ENCODE data around the gene IL1B.

Gene IL1B

DNA sequence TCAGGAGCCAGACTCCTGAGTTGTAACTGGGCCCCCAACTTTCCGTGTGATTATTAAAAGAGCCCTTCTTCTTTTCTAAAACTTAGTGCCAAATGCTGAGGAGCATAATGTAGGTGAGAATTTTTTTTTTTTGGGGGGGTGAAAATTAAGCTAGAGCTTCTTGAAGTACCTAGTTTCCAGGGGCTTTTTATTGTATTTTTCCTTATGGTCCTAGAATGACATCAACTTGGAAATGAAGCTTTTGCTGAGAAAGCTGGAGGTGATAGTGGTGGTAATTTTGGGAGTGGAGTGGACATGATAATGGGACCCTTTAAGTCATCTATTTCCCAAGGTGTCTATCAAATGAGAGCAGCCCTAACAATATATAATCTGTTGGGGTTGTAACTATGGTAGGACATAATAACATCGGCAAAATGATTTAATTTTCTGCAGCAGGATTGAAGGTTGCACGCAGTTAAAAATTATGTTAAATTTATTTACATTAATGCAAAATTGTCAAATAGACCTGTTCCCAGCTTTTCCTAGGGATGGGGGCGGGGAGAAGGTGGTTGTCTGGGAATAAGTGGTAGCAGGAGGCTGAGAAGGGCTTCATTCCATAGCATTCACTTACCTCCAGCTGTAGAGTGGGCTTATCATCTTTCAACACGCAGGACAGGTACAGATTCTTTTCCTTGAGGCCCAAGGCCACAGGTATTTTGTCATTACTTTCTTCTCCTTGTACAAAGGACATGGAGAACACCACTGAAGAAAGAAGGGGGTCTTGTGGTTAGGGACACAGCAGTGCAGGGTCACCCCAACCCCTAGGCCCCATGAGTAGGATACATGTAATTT, 5.7 kb downstream of the IL1B start:
- DNase-seq, result no peak

DNA sequence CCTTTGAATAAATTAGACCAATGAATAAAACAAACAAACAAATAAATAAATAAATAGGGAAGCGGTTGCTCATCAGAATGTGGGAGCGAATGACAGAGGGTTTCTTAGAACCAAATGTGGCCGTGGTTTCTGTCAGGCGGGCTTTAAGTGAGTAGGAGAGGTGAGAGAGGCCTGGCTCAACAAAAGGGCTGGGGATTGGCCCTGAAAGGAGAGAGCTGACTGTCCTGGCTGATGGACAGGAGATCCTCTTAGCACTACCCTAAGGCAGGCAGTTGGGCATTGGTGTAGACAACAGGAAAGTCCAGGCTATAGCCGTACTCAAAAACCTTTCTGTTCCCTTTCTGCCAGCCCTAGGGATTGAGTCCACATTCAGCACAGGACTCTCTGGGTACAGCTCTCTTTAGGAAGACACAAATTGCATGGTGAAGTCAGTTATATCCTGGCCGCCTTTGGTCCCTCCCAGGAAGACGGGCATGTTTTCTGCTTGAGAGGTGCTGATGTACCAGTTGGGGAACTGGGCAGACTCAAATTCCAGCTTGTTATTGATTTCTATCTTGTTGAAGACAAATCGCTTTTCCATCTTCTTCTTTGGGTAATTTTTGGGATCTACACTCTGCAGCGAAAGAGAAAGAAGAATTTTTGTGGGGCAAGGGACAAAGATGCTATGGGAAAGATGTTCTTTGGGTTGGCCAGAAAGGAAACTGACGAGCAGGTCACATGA, 6.5 kb downstream of the IL1B start:
- DNase-seq, result no peak

DNA sequence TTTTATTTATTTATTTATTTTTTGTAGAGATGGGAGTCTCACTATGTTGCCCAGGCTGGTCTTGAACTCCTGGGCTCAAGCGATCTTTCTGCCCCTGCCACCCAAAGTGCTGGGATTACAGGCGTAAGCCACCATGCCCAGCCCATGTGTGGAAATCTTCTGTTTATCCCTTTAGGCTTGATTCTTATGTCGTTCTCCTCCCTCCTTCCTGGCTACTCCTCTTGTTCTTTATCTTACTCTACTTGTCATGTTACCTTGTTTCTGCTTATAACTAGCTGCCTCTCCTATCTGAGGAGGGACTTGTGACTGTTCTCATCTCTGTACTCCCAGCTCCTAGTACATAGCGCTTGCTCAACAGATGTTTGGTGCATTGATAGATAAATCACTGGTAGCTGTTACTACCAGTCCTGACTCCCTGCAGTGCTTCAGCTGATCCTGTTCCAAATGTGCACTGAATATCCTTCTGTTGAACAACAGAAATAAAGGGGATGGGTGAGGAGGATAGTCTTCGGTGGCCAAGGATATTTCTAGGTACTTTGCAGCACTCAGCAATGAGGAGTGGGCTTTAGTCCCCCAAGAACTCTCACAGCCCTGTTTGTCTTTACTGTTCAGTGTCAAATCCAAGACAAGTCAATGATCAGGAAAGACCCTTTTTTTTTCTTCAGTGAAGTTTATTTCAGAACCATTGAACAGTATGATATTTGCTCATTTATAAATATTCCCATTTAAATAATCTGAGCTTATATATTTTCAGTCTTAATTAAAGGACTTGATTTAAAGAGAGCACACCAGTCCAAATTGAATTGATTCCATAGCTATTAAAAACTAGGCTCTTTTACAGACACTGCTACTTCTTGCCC, 7.2 kb downstream of the IL1B start:
- DNase-seq, result no peak

DNA sequence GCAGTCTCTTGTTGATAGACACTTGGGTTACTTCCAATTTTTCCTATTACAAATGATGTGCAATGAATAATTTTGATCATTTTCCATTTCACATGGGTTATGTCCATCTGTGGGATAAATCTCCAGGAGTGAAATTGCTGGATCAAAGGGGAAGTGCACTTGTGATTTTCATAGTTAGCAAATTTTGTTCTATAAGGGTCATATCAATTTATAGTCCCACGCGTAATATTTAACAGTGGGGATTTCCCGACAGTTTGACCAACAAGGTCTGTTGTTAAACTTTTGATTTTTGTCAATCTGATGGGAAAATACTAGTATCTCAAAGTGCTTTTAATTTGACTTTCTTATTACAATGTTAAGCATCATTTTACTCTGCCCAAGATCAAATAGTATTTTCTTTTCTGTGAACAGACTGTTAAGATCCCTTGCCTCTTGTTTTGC, 8.3 kb downstream of the IL1B start:
- DNase-seq, result no peak

DNA sequence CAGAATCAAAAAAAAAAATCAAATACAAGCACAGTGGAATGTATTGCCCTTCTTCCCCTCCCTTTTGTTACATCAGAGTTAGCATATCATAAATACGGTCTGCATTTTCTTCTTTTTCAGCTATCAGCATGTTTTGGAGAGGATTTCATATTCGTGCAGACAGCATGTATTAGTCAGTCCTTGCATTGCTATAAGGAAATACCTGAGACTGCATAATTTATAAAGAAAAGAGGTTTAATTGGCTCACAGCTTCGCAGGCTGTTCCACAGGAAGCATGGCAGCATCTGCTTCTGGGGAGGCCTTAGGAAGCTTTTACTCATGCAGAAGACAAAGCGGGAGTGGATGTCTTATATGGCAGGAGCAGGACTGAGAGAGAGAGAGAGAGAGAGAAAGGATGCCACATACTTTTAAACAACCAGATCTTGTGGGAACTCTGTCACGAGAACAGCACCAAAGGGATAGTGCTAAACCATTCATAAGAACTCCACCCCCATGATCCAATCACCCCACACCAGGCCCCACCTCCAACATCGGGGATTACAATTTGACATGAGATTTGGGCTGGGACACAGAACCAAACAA, 8.9 kb downstream of the IL1B start:
- DNase-seq, result no peak

DNA sequence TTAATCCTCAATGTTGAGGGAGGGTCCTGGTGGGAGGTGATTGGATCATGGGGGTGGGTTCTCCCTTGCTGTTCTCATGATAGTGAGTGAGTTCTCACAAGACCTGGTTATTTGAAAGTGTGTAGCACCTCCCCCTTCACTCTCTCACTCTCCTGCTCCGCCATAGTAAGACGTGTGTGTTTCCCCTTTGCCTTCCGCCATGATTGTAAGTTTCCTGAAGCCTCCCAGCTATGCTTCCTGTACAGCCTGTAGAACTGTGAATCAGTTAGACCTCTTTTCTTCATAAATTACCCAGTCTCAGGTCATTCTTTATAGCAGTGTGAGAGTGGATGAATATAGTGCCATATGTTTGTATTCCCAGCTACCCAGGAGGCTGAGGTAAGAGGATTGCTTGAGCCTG, 9.6 kb downstream of the IL1B start:
- no peak for DNase-seq

DNA sequence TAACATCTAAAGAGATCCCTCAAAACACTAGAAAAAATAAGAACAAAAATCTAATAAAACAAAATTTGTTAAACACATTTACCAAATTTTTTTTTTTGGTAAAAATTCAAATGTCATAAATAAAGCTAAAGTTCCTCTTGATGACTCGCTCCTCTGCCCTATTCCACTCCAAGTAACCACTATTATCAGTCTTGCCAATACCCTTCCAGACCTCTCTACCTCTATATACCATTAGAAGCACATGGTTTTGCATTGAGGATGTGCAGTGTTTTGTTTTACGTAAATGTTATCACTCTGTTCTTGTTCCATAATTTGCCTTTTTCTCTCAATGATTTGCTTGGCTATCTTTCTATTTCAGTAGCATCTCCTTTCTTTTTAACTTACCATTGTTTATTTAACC, 10.9 kb downstream of the IL1B start:
- no peak for DNase-seq

DNA sequence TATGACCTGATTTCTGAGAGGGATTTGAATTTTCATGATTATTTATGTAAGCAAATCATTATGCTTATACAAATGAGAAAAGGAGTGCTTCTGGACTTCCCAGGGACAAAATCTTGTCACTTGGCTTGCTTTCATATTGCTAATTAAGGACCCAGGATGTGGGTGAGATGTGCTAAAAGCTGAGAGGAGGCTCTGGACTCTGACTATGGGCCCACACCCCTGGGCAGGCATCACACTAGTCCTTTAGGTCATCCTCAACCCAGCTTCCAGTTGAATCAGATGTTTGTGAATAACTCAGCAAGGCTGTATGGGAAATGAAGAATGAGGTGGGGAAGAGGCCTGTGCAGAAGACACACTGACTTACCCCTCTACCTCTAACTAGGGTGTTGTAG, 11.9 kb downstream of the IL1B start:
- peak in 1 of 58 donors; percentile 16 for DNase-seq

DNA sequence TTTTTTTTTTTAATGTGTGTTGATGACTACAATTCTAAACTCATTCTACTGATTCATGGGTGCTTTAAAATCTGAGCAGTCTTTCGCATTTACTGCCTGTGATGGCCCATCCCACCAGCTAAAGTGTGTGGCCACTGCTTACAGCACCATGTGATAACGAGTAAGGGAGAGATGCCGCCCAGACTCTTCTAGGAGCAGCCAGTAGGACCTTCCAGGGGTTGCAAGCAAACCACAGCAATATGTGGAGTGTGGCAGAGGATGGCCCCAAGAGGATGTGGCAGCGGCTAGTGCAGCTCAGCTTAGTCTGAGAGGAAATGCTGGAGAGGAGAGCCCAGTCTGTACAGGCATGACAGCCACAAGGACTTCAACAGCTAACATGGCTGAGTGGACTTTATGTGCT, 14.9 kb downstream of the IL1B start:
- peak in 2 of 58 donors; percentile 3 to 10 for DNase-seq

DNA sequence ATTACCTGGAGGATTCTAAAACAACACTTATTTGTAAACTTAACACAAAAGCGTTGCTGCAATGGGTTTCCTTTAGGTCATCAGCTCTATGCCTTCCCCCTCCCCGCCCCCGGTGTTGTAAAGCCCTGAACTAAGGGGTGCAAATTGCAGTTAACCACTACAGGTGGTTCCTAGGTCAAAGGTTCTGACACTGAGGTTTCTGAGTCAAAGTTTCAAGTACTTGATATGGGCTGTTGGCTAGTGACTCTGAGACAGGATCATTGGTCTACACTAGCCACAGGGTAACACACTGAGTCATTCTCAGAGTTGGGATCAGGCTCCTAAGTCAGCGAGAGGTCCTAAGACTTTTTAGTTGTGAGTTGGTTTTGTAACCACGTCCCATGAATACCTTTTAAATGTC, 15.4 kb downstream of the IL1B start:
- no peak for DNase-seq

DNA sequence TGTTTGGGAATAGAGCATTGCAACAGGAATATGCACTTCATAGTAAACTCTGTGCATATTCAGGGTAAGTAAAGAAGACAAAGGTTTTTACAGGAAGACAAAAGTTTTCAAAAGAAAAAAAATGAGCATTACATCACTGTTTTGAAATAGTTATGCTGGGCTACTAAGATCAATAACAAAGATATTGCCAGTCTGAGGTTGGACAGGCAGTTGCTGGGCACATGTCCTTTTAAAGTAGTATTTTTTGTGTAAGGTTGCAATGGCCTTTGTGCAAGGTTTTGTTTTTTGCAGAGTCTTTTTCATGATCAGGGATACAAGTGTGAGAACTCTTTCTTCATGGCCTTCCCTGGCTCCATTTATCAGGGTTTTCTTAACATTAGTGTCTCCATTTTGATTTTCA, 16.2 kb downstream of the IL1B start:
- no peak for DNase-seq

DNA sequence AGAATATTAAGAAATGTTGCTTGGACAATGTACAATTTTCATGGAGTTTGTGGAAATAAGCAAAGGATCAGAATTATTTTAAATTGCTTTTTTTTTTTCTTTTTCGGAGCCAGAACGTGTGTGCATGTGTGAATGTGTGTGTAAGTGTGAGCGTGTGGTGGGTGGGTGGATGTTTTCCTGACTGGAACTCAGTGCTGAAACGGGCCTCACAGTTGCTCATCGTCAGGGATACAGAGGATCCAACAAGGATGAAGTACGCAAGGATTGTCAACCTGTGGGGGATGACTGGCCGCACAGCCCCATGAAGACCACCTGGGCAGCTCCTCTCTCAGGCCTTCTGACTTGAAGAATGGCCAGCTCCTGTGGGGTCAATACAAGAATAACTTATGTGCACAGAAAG, 17.5 kb downstream of the IL1B start:
- no peak for DNase-seq

DNA sequence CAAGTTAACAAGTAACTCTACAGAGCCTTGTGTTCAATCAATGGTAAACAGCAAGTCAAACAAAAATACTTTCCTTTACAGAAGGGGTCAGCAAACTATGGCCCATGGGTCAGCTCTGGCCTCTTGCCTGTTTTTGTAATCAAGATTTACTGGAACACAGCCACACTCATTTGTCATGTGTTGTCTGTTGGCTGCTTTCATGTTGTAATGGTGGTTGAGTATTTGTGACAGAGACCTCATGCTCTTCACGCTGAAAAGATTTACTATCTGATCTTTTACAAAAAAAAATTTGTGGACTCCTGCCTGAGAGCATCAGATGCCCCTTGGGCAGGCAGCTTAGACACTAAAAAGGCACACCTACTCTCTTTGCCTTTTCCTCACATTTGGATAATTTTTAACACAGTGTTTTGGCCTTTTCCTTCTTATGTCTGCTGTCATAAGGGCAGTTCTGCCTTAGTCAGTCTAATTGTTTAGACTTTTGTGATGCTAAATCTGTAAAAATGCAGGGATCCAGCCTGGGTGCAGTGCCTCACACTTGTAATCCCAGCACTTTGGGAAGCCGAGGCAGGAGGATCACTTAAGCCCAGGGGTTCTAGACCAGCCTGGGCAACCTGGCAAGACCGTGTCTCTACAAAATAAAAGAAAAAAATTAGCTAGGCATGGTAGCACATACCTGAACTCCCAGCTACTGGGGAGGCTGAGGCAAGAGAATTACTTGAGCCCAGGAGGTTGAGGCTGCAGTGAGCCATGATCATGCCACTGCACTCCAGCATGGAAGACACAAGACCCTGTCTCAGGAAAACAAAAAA, 18.3 kb downstream of the IL1B start:
- no peak for DNase-seq

DNA sequence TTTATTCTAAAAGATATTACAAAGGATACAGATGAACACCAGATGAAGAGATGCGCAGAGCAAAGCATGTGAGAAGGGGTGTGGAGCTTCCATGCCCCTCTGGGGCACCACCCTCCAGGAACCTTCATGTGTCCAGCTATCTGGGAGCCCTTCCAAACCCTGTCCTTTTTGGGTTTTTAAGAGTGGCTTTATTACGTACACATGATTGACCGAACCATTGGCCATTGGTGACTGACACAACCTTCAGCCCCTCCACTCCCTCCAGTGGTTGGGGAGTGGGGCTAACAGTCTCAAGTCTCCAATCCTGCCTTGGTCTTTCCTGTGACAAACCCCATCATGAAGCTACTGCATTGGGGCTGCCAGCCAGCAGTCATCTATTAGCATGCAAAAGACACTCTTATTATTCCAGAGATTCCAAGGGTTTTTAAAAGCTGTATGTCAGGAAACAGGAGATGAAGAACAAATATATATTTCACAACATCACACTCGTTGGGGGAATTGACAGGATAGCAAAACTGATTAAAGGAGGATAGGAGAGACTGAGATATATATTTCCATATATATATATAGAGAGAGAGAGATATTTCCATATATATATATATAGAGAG, 19.4 kb downstream of the IL1B start:
- DNase-seq, result no peak

DNA sequence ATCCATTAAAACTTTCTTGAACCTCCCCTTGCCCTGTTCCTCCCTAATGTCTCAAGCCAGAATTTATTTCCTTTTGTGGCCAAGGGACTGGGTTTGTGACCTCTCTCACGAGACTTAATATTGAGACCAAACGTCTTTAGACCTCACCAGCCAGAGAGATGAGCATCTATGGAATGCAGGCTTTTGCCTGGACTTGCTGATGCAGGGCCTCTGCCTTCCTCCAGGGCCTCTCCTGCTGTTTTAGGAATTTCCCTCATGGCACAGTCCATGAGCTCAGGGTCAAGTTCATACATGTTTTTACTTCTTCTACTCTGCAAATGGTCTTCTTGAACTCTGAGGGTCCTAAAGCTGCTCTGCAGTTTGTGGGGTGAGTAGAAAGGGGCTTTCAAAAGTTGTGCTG, 22.3 kb downstream of the IL1B start:
- no peak for DNase-seq

DNA sequence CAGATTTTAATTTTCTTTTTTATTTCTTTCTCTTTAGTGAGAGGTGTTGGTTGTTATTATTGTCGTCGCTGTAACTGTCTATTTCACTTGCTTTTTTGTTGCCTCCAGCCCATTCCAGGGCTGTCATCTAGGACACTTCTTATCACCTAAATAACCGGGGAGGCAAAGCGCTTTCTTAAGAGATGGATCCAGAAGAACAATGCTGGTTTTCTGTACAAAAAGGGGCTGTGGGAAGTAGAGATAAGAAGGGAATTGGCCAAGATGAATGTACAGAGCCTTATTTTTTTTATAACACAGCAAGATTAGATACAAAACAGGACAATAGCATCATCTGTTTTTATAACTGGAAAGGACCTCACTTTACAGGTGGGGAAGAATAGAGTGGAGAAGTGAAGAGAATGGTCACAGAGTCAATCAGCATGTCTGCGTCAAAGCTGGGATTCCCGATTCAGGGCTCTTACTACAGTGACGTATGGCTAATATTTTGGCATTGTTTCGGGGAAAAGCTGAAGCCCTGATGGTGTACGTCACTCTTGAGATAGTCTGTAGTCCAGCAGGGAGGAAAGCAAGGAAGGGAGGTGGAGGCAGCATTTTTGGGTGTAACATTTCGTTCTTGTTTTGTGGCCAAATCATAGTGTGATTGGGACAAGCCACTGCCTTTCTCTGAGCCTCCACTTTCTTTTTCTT, 23.2 kb downstream of the IL1B start:
- no peak for DNase-seq

DNA sequence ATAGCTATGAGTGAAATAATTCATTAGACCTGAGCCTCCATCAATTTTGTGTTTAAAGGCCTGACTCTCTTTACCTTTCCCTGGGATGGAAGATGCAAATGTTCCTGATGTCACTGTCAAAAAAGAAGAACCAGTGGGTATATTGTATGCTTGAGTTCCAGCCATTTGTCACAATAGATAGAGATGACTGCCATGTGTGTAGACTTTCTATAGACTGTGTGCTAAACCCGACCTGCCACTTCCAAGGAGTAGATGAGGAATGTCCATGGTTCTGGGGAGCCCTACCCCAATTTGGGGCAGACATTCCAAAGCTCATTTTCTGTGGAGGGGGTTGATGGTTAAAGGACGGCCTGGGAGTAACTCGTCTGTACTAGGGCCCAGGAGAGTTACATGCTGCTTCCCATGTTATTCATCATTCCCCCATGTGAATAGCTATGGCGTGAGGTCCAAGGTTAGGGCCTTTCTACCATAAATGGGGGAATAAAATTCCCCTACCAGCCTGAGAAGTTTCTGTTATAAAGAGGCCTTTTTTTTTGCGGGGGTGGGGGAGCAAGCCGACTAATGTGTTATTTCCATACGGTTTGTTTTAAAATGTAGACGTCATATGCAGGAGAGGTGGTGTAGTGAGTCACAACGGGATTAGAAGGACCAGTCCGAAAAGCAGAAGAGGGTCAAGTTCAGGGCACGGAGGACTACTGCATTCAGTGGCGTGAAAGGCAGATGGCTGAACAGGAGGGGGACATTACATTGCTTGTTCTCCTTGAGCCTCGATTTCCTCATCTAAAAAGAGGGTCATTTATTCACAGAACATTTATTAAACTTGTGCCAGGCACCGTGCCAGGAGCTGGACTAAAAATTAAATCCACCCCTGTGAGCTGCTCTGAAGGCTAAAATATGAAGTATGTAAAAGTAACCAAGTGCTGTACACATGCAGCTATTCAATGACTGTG, 24.0 kb downstream of the IL1B start:
- no peak for DNase-seq

DNA sequence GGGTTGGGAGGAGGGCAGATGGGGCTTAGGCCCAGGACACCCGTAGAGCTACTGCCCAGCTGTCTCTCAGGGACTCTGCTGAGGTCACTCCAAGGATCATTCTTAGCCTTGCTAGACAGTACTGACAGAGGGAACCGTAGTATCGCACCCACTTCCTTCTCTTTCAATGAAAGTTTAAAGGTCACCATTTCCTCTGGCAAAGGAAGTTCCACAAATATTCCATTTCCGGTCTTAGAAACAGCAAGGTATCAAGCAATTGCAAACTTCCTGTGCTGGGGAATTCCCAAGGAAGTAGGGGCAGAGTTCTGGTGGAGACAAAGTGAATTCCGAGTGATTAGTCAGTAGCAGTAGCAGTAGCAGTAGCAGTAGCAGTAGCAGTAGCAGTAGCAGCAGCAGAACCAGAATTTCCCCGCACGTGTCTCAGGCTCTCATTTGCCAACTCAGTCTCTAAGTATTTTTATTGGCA, 24.7 kb downstream of the IL1B start:
- no peak for DNase-seq
